HEK293 (cell line): ENCODE measurements around the gene ALOX12B.

Source experiments
- ELK4 ChIP-seq: IDR thresholded peaks from 2 replicates; pipeline ENCODE4 v1.6.1; 2011; ENCODE audit warnings: mild to moderate bottlenecking, low read depth, low read length, borderline replicate concordance
- GLI4 ChIP-seq: fragments of 450-650 bp; formaldehyde crosslinking; IDR thresholded peaks from 2 replicates; pipeline ENCODE4 v1.5.1; 2016; ENCODE audit warnings: missing biosample characterization, missing genetic modification characterization
- GLIS1 ChIP-seq: fragments of 450-650 bp; formaldehyde crosslinking; IDR thresholded peaks from 2 replicates; pipeline ENCODE4 v1.5.1; 2016; ENCODE audit warnings: missing biosample characterization, missing genetic modification characterization
- KLF10 ChIP-seq: fragments of 450-650 bp; IDR thresholded peaks from 2 replicates; pipeline ENCODE4 v1.5.1; 2018; ENCODE audit warnings: missing biosample characterization, mild to moderate bottlenecking, missing genetic modification characterization
- KLF16 ChIP-seq: fragments of 450-650 bp; formaldehyde crosslinking; IDR thresholded peaks from 2 replicates; pipeline ENCODE4 v1.5.1; 2017; ENCODE audit warnings: missing biosample characterization, missing genetic modification characterization
- SCRT2 ChIP-seq: fragments of 450-650 bp; formaldehyde crosslinking; IDR thresholded peaks from 2 replicates; pipeline ENCODE4 v1.5.1; 2016; ENCODE audit warnings: missing biosample characterization, missing genetic modification characterization
- SP3 ChIP-seq: fragments of 450-650 bp; formaldehyde crosslinking; IDR thresholded peaks from 2 replicates; pipeline ENCODE4 v1.5.1; 2016; ENCODE audit warnings: missing biosample characterization, missing genetic modification characterization
- TRIM28 ChIP-seq: IDR thresholded peaks from 2 replicates; pipeline ENCODE4 v1.6.1; 2011; ENCODE audit warnings: low read length, control low read depth, borderline replicate concordance
- TSHZ1 ChIP-seq: fragments of 450-650 bp; formaldehyde crosslinking; IDR thresholded peaks from 2 replicates; pipeline ENCODE4 v1.5.1; 2016; ENCODE audit warnings: missing biosample characterization, missing genetic modification characterization, borderline replicate concordance
- YY2 ChIP-seq: fragments of 450-650 bp; formaldehyde crosslinking; IDR thresholded peaks from 2 replicates; pipeline ENCODE4 v1.5.1; 2016; ENCODE audit warnings: missing biosample characterization, missing genetic modification characterization
- ZBTB49 ChIP-seq: fragments of 450-650 bp; formaldehyde crosslinking; IDR thresholded peaks from 2 replicates; pipeline ENCODE4 v1.5.1; 2016; ENCODE audit warnings: missing biosample characterization, missing genetic modification characterization, low read depth
- ZNF121 ChIP-seq: fragments of 450-650 bp; formaldehyde crosslinking; IDR thresholded peaks from 2 replicates; pipeline ENCODE4 v1.5.1; 2016; ENCODE audit warnings: missing biosample characterization, missing genetic modification characterization
- ZNF146 ChIP-seq: fragments of 450-650 bp; formaldehyde crosslinking; IDR thresholded peaks from 2 replicates; pipeline ENCODE4 v1.5.1; 2016; ENCODE audit warnings: missing biosample characterization, missing genetic modification characterization
- ZNF16 ChIP-seq: fragments of 450-650 bp; formaldehyde crosslinking; IDR thresholded peaks from 2 replicates; pipeline ENCODE4 v1.5.1; 2016; ENCODE audit warnings: low read depth, missing biosample characterization, missing genetic modification characterization
- ZNF18 ChIP-seq: fragments of 450-650 bp; formaldehyde crosslinking; IDR thresholded peaks from 2 replicates; pipeline ENCODE4 v1.5.1; 2016; ENCODE audit warnings: missing biosample characterization, missing genetic modification characterization
- ZNF341 ChIP-seq: fragments of 450-650 bp; formaldehyde crosslinking; IDR thresholded peaks from 2 replicates; pipeline ENCODE4; 2016; ENCODE audit warnings: low read depth, missing biosample characterization, missing genetic modification characterization
- ZNF362 ChIP-seq: fragments of 450-650 bp; formaldehyde crosslinking; IDR thresholded peaks from 2 replicates; pipeline ENCODE4 v1.5.1; 2016; ENCODE audit warnings: missing biosample characterization, missing genetic modification characterization
- ZNF423 ChIP-seq: fragments of 450-650 bp; formaldehyde crosslinking; IDR thresholded peaks from 2 replicates; pipeline ENCODE4 v1.5.1; 2016; ENCODE audit warnings: missing biosample characterization, missing genetic modification characterization
- ZNF48 ChIP-seq: fragments of 450-650 bp; formaldehyde crosslinking; IDR thresholded peaks from 2 replicates; pipeline ENCODE4 v1.5.1; 2016; ENCODE audit warnings: missing biosample characterization, missing genetic modification characterization
- ZNF561 ChIP-seq: fragments of 450-650 bp; IDR thresholded peaks from 2 replicates; pipeline ENCODE4 v1.5.1; 2018; ENCODE audit warnings: missing biosample characterization, missing genetic modification characterization, borderline replicate concordance
- ZNF626 ChIP-seq: fragments of 450-650 bp; sonication (Bioruptor Pico); formaldehyde crosslinking; IDR thresholded peaks from 2 replicates; pipeline ENCODE4 v1.5.1; 2018; ENCODE audit warnings: missing biosample characterization, missing genetic modification characterization, inconsistent platforms
- ZNF701 ChIP-seq: fragments of 450-650 bp; formaldehyde crosslinking; IDR thresholded peaks from 2 replicates; pipeline ENCODE4 v1.5.1; 2016; ENCODE audit warnings: missing biosample characterization, missing genetic modification characterization
- ZNF777 ChIP-seq: fragments of 450-650 bp; formaldehyde crosslinking; IDR thresholded peaks from 2 replicates; pipeline ENCODE4 v1.5.1; 2017; ENCODE audit warnings: missing biosample characterization, missing genetic modification characterization, borderline replicate concordance
- ZNF785 ChIP-seq: fragments of 450-650 bp; formaldehyde crosslinking; IDR thresholded peaks from 2 replicates; pipeline ENCODE4 v1.5.1; 2016; ENCODE audit warnings: missing biosample characterization, missing genetic modification characterization
- ZNF792 ChIP-seq: fragments of 450-650 bp; formaldehyde crosslinking; IDR thresholded peaks from 2 replicates; pipeline ENCODE4 v1.5.1; 2016; ENCODE audit warnings: missing biosample characterization, missing genetic modification characterization
- ZSCAN16 ChIP-seq: fragments of 450-650 bp; formaldehyde crosslinking; IDR thresholded peaks from 2 replicates; pipeline ENCODE4 v1.5.1; 2016; ENCODE audit warnings: missing biosample characterization, missing genetic modification characterization
- ZSCAN18 ChIP-seq: fragments of 450-650 bp; formaldehyde crosslinking; IDR thresholded peaks from 2 replicates; pipeline ENCODE4 v1.5.1; 2016; ENCODE audit warnings: missing biosample characterization, missing genetic modification characterization
- ZSCAN23 ChIP-seq: fragments of 450-650 bp; formaldehyde crosslinking; IDR thresholded peaks from 2 replicates; pipeline ENCODE4 v1.5.1; 2016; ENCODE audit warnings: missing biosample characterization, missing genetic modification characterization

Gene ALOX12B

GRCh38 chr17:8119581-8120519 is 32.3 kb upstream of the ALOX12B start (continued):
- TF ChIP-seq ZSCAN18 (tag by site-specific recombination), result peak; percentile 50; the same call in 1 of the 2 replicates
- TF ChIP-seq ZNF561, result peak; percentile 68
- peak; percentile 62 for TF ChIP-seq SCRT2 (tag by site-specific recombination)
- TF ChIP-seq ZNF121 (tag by site-specific recombination), result no peak
- TF ChIP-seq ZNF792 (tag by site-specific recombination), result peak; percentile 12; the same call in 1 of the 2 replicates
- peak; percentile 93 for TF ChIP-seq TRIM28
- TF ChIP-seq SP3 (tag by site-specific recombination), result no peak
- TF ChIP-seq YY2 (tag by site-specific recombination), result no peak
- TF ChIP-seq ZSCAN16 (tag by site-specific recombination), result peak; percentile 93
- TF ChIP-seq ZNF48 (tag by site-specific recombination), result no peak
- TF ChIP-seq ZNF701, result no peak
- peak; percentile 70 for TF ChIP-seq TSHZ1 (tag by site-specific recombination)
- peak; percentile 69; the same call in 1 of the 2 replicates for TF ChIP-seq ZNF785
- peak; percentile 59 for TF ChIP-seq KLF16 (tag by site-specific recombination)
- no peak for TF ChIP-seq ZNF626 (tag by site-specific recombination)
- TF ChIP-seq ZBTB49, result no peak
- TF ChIP-seq KLF10 (tag by site-specific recombination), result peak; percentile 63
- TF ChIP-seq ELK4, result no peak
- 0 out of 2 replicates have a peak, but pooled peaks have one; percentile 43 for TF ChIP-seq ZNF777
- no peak for TF ChIP-seq GLIS1
- peak; percentile 55; the same call in 1 of the 2 replicates for TF ChIP-seq ZSCAN23
- TF ChIP-seq ZNF341 (tag by site-specific recombination), result peak; percentile 76
- TF ChIP-seq GLI4 (tag by site-specific recombination), result no peak
- TF ChIP-seq ZNF362, result peak; percentile 79
- TF ChIP-seq ZNF18 (tag by site-specific recombination), result no peak; the same call in 1 of the 2 replicates
- no peak for TF ChIP-seq ZNF146
- no peak for TF ChIP-seq ZNF423 (tag by site-specific recombination)
- no peak for TF ChIP-seq ZNF16 (tag by site-specific recombination)
